K562 (cell line): ENCODE results near the gene ANO2.

Experiments
- CBFB ChIP-seq: sonication (generic); formaldehyde crosslinking; IDR thresholded peaks from 2 replicates; pipeline ENCODE4 v1.4.0; 2020; ENCODE audit warnings: mild to moderate bottlenecking, missing genetic modification reagents
- CBX2 ChIP-seq: fragments of 200-600 bp; sonication (generic); IDR thresholded peaks from one replicate; pipeline ENCODE4 v1.6.1; 2012; ENCODE audit warnings: mild to moderate bottlenecking, low read length, inconsistent platforms; ENCODE audit not compliant: insufficient read depth, poor library complexity, severe bottlenecking
- CHD2 ChIP-seq: IDR thresholded peaks from 2 replicates; pipeline ENCODE4 v1.6.1; 2011; ENCODE audit warnings: low read depth, low read length
- EZH2 ChIP-seq: IDR thresholded peaks from 2 replicates; pipeline ENCODE4 v1.6.1; 2012; ENCODE audit warnings: low read depth, mild to moderate bottlenecking, inconsistent platforms, low read length, borderline replicate concordance
- MAFF ChIP-seq: IDR thresholded peaks from 2 replicates; pipeline ENCODE4 v1.6.1; 2012; ENCODE audit warnings: low read length, improper control_type of control experiment
- MAFG ChIP-seq: fragments of 450-650 bp; conservative IDR thresholded peaks from 2 replicates; pipeline ENCODE4 v1.6.1; 2016; ENCODE audit warnings: missing genetic modification characterization, missing compliant biosample characterization
- POLR2A ChIP-seq: fragments of 450-650 bp; conservative IDR thresholded peaks from 2 replicates; pipeline ENCODE4 v1.6.1; 2016
- RBBP5 ChIP-seq: fragments of 200-600 bp; sonication (generic); IDR thresholded peaks from 2 replicates; pipeline ENCODE4 v1.6.1; 2012; ENCODE audit warnings: borderline replicate concordance, mild to moderate bottlenecking, low read length, control low read depth, inconsistent platforms; ENCODE audit not compliant: insufficient read depth, poor library complexity, severe bottlenecking
- RNF2 ChIP-seq: sonication (generic); IDR thresholded peaks from 2 replicates; pipeline ENCODE4 v1.6.1; 2016
- TEAD2 ChIP-seq: fragments of 450-650 bp; IDR thresholded peaks from 2 replicates; pipeline ENCODE4 v1.6.1; 2016; ENCODE audit warnings: missing genetic modification characterization, control low read depth, missing compliant biosample characterization
- ZNF174 ChIP-seq: fragments of 250-450 bp; sonication (Bioruptor Pico); IDR thresholded peaks from 2 replicates; pipeline ENCODE4 v1.4.0; 2020; ENCODE audit warnings: mild to moderate bottlenecking
- ZNF224 ChIP-seq: sonication (generic); formaldehyde crosslinking; IDR thresholded peaks from 2 replicates; pipeline ENCODE4 v1.8.0; 2022; ENCODE audit warnings: mild to moderate bottlenecking, missing genetic modification reagents
- TF ChIP-seq, protein P1 (sequence below), 3 experiments: IDR thresholded peaks in 2 of 3; conservative IDR thresholded peaks in 1 of 3; 2 replicates each; pipeline ENCODE4 v1.5.1; 2011 to 2012; ENCODE audit warnings: low read length in 3 of 3, mild to moderate bottlenecking in 3 of 3, control low read depth in 2 of 3, improper control_type of control experiment in 1 of 3, inconsistent platforms in 1 of 3, low read depth in 1 of 3, mixed read lengths in 1 of 3, moderate library complexity in 1 of 3; ENCODE audit not compliant: insufficient read depth in 2 of 3
- TF ChIP-seq, protein P2 (sequence below), 2 experiments: fragments of 450-650 bp in 1 of 2; IDR thresholded peaks; 2 replicates each; pipeline ENCODE4 v1.6.1; 2011 to 2017; ENCODE audit warnings: low read depth in 2 of 2, antibody characterized with exemption in 1 of 2, borderline replicate concordance in 1 of 2, low read length in 1 of 2, mild to moderate bottlenecking in 1 of 2, mixed read lengths in 1 of 2; ENCODE audit not compliant: control insufficient read depth in 1 of 2

DNA sequence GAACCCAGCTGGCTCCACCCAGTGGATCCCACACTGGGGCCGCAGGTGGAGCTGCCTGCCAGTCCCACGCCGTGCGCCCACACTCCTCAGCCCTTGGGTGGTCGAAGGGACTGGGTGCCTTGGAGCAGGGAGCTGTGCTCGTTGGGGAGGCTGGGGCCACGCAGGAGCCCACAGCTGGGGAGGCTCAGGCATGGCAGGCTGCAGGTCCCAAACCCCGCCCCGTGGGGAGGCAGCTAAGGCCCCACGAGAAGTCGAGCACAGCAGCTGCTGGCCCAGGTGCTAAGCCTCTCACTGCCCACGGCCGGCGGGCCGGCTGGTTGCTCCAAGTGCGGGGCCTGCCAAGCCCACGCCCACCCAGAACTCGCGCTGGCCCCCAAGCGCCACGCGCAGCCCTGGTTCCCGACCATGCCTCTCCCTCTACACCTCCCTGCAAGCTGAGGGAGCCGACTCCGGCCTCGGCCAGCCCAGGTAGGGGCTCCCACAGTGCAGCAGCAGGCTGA is 56.2 kb downstream of the ANO2 start:
- no peak for TF ChIP-seq RNF2
- no peak for TF ChIP-seq MAFF
- TF ChIP-seq CBX2, result no peak
- no peak for TF ChIP-seq CBFB (CRISPR knock-in tag)
- no peak for TF ChIP-seq POLR2A
- TF ChIP-seq RBBP5, result no peak
- TF ChIP-seq, protein P1, sequence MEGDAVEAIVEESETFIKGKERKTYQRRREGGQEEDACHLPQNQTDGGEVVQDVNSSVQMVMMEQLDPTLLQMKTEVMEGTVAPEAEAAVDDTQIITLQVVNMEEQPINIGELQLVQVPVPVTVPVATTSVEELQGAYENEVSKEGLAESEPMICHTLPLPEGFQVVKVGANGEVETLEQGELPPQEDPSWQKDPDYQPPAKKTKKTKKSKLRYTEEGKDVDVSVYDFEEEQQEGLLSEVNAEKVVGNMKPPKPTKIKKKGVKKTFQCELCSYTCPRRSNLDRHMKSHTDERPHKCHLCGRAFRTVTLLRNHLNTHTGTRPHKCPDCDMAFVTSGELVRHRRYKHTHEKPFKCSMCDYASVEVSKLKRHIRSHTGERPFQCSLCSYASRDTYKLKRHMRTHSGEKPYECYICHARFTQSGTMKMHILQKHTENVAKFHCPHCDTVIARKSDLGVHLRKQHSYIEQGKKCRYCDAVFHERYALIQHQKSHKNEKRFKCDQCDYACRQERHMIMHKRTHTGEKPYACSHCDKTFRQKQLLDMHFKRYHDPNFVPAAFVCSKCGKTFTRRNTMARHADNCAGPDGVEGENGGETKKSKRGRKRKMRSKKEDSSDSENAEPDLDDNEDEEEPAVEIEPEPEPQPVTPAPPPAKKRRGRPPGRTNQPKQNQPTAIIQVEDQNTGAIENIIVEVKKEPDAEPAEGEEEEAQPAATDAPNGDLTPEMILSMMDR (IDR thresholded peaks at IDR 0.05 in 2 of 3, conservative IDR thresholded peaks at IDR 0.05 in 1 of 3; ENCODE audit: insufficient read depth in 2 of 3, low read depth in 1 of 3, low read length in 3 of 3), result no peak
- no peak for TF ChIP-seq ZNF224 (CRISPR knock-in tag)
- no peak for TF ChIP-seq MAFG
- TF ChIP-seq CHD2, result no peak
- TF ChIP-seq TEAD2 (tag), result no peak
- TF ChIP-seq ZNF174 (CRISPR knock-in tag), result no peak
- TF ChIP-seq, protein P2, sequence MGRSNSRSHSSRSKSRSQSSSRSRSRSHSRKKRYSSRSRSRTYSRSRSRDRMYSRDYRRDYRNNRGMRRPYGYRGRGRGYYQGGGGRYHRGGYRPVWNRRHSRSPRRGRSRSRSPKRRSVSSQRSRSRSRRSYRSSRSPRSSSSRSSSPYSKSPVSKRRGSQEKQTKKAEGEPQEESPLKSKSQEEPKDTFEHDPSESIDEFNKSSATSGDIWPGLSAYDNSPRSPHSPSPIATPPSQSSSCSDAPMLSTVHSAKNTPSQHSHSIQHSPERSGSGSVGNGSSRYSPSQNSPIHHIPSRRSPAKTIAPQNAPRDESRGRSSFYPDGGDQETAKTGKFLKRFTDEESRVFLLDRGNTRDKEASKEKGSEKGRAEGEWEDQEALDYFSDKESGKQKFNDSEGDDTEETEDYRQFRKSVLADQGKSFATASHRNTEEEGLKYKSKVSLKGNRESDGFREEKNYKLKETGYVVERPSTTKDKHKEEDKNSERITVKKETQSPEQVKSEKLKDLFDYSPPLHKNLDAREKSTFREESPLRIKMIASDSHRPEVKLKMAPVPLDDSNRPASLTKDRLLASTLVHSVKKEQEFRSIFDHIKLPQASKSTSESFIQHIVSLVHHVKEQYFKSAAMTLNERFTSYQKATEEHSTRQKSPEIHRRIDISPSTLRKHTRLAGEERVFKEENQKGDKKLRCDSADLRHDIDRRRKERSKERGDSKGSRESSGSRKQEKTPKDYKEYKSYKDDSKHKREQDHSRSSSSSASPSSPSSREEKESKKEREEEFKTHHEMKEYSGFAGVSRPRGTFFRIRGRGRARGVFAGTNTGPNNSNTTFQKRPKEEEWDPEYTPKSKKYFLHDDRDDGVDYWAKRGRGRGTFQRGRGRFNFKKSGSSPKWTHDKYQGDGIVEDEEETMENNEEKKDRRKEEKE (IDR thresholded peaks at IDR 0.05; ENCODE audit: borderline replicate concordance in 1 of 2, control insufficient read depth in 1 of 2, low read depth in 2 of 2, low read length in 1 of 2), result no peak
- no peak for TF ChIP-seq EZH2
